EH (cell line): ENCODE measurements around the gene RET.
A peak's percentile ranks its signal among the peaks of the same experiment; 100 is the strongest.

Experiments
- DNase-seq: peaks from one replicate; pipeline ENCODE4 v3.0.0-alpha.2; 2015; ENCODE audit warnings: low read depth

RET gene

DNA sequence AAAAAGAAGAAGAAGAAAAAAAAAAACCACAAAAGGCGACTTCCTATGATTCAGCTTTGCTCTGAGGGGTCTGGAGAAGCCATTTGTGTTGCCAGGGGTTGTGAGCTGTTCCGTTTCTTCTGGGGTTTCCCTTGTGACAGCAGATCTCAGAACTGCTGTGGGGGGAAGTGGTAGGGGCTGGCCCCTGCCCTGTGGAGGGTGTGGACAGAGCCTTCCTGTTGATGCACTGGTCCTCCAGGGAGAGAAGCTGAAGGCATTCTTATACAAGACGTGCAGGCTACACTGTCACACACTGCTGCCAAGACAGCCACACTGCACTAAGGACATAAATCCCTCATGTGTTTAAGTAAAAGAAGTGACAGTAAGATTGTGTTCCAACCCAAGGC lies 44.1 kb downstream of the RET start:
- DNase-seq = peak; percentile 7

DNA sequence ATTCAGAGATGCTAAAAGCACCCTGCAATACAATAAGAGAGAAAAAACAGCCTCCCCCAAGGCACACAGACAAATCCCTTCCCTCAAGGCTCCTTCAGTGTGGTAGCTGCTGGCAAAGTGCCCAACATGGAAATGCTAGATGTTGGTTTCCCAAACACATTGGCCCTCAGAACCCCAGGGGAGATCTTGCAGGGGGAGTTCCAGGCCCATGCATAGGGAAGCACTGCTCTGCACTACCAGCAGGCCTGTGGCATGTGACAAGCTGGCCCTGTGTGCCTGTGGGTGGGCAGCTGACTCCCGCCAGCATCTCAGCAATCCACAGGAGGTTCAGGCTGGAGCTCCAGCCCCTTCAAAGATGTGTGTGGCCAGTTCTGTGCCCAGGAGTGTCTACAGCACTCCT lies 44.6 kb downstream of the RET start:
- no peak for DNase-seq

GRCh38 chr10:43122096-43122495 lies 45.2 kb downstream of the RET start:
- no peak for DNase-seq

DNA sequence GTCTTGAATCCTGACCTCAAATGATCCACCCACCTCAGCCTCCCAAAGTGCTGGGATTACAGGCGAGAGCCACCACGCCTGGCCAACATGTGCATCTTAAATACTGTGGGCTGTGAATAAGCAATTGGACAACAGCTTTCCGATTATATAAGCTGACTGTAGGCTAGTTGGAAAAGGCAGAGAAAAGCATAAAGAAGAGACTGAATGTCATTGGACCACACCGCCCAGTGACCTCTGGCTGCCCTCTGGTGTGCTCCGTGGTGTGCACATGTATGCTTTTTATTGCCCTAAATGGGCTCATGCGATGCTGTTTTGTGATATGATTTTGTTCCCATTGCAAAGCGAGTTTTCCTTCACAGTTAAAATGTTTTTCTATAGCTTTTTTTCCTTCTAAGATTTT lies 46.0 kb downstream of the RET start:
- DNase-seq = no peak

DNA sequence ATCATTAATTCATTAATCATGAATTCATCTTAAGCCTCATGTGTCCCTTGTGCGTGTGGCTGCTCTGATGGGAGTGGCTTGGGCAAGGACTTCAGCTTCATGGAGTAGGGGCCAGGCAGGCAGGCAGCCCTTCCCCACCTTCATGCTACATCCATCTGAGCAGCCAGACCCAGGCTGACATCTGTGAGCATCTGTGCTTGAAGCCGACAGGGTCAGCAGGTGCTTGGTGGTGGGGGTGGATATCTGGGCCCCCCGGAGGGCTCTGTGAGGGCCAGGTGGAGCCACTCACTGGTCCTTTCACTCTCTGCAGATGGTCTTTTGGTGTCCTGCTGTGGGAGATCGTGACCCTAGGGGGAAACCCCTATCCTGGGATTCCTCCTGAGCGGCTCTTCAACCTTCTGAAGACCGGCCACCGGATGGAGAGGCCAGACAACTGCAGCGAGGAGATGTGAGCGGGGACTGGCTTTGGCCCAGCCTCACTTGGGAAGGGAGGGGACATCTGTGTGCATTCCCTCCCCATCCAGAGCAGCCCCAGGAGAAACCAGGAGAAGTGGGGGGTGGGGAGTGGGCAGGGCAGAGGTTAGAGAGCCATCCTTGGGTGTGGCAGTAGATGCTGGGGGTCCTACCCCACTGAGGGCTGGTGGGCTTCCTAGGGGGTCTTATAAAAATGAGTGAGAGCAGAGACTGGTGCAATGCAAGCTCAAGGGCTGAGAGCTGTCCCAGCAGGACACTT lies 46.7 kb downstream of the RET start:
- DNase-seq = no peak

DNA sequence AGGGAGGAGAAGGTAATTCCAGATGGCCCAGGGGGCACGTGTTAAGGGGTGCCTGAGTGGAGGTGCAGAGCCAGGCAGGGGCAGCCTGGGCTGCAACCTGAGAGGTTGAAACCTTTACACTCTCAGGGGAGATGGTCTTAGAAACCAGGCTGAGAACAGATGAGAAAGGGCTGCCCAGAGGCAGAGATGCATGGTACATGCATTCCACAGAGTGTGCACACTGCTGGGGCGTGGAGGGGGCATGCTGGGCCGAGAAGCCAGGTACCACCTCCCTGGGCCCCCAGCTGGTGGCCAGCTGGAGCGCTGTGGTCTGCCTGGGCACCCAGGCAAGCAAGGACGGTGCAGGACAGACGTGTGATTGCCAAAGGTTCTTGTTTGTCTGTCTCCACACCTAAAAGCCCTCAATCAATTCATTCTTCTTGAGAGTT lies 47.2 kb downstream of the RET start:
- DNase-seq = no peak

DNA sequence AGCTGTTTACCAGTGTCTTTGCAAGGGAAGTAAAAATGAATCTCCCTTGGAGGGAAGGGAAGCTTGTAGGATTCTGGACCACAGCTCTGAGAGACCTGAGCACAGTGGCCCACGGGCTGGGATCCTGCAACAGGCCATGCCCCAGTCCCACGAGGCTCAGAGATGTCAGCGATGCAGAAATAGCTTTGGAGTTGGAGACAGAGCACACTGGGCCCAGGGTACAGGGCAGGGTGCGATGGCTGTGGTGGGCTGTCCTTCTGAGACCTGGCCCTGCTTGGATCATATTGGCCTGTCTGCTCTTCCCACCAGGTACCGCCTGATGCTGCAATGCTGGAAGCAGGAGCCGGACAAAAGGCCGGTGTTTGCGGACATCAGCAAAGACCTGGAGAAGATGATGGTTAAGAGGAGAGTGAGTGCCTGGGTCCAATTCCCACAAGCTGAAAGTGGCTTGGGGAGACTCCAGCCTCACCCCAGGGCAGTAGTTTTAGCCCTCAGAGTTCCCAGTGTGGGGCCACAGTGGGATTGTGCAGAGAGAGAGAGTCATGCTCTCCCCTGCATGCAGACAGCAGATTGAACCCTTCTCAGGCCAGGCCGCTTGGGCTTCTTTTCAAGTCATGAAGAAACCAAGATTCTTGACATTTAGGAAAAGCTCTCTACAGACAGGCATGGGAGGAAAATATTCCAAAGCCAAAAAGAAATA lies 47.9 kb downstream of the RET start:
- DNase-seq = no peak

GRCh38 chr10:43125274-43125845 lies 48.5 kb downstream of the RET start:
- no peak for DNase-seq

GRCh38 chr10:43125881-43126731 lies 49.2 kb downstream of the RET start:
- no peak for DNase-seq

- no peak for DNase-seq
These were observed 50.0 kb downstream of the RET start for GRCh38 chr10:43126759-43127424.

GRCh38 chr10:43127442-43127841 lies 50.6 kb downstream of the RET start:
- no peak for DNase-seq

DNA sequence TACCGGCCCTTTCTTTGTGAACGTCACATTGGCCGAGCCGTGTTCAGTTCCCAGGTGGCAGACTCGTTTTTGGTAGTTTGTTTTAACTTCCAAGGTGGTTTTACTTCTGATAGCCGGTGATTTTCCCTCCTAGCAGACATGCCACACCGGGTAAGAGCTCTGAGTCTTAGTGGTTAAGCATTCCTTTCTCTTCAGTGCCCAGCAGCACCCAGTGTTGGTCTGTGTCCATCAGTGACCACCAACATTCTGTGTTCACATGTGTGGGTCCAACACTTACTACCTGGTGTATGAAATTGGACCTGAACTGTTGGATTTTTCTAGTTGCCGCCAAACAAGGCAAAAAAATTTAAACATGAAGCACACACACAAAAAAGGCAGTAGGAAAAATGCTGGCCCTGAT lies 51.5 kb downstream of the RET start:
- no peak for DNase-seq

DNA sequence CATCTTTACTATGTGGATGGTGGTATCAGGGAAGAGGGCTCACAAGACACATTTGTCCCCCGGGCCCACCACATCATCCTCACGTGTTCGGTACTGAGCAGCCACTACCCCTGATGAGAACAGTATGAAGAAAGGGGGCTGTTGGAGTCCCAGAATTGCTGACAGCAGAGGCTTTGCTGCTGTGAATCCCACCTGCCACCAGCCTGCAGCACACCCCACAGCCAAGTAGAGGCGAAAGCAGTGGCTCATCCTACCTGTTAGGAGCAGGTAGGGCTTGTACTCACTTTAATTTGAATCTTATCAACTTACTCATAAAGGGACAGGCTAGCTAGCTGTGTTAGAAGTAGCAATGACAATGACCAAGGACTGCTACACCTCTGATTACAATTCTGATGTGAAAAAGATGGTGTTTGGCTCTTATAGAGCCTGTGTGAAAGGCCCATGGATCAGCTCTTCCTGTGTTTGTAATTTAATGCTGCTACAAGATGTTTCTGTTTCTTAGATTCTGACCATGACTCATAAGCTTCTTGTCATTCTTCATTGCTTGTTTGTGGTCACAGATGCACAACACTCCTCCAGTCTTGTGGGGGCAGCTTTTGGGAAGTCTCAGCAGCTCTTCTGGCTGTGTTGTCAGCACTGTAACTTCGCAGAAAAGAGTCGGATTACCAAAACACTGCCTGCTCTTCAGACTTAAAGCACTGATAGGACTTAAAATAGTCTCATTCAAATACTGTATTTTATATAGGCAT lies 52.3 kb downstream of the RET start:
- peak; percentile 97 for DNase-seq

DNA sequence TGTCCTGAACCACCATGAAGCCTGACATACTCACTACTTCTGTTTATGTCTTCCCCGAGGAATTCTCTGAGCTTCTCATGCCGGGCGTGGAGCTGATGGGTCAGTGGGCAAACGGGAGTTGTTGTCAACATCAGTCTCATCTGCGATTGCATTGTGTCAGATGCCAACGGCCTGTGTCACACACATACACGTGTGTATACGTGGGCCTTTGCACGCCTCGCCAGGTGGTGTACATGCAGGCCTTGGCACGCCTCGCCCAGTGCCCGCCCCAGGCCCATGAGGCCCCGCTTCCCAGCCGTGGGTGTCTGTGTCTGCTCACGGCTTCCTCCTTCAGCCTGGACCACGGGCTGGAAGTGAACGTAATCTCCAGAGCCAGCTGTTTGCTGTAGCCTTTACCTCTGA lies 53.9 kb downstream of the RET start:
- DNase-seq = no peak

GRCh38 chr10:43131256-43131655 lies 54.4 kb downstream of the RET start:
- DNase-seq = no peak

DNA sequence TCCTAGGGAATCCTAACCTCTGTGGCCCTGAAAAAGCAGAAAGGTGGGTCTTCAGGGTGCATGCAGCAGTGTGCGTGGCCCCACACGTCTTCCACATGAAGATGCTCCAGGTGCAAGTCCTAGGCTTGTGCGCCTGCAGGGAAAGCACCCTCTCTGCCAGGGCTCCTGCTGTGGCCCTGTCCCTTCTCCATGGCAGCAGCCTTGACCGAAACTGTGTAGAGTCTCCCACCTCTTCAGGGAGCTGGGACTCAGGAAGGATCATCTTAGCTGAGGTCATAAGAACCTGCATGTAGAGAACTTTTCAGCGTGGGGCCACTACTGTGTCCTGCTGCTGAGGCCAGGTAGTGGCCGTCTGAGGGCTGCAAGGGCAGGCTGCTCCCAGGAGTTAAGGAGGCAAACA lies 55.0 kb downstream of the RET start:
- no peak for DNase-seq

GRCh38 chr10:43132867-43133787 lies 56.3 kb downstream of the RET start:
- no peak for DNase-seq

GRCh38 chr10:43134126-43134905 lies 57.4 kb downstream of the RET start:
- DNase-seq = no peak

- DNase-seq = no peak
These were observed 58.2 kb downstream of the RET start for GRCh38 chr10:43135064-43135463.
